Keratinocyte (primary cell): Measurements from ENCODE around the gene SRF.

Experiments used
- CTCF ChIP-seq, 3 experiments: IDR thresholded peaks in 1 of 3; conservative IDR thresholded peaks in 1 of 3; optimal IDR thresholded peaks in 1 of 3; 2 replicates in 2 of 3; 3 replicates in 1 of 3; pipeline versions ENCODE3 to v1.5.1; 2011; ENCODE audit warnings: low read length in 3 of 3, mild to moderate bottlenecking in 3 of 3, moderate library complexity in 2 of 3, control low read depth in 1 of 3, inconsistent platforms in 1 of 3; ENCODE audit not compliant: insufficient read depth in 2 of 3; ENCODE audit errors: extremely low read depth in 1 of 3
- EZH2 ChIP-seq: IDR thresholded peaks from one replicate; pipeline ENCODE4 v1.6.1; 2012; ENCODE audit warnings: inconsistent platforms, mild to moderate bottlenecking, low read length, moderate library complexity

- TF ChIP-seq CTCF (optimal IDR thresholded peaks at IDR 0.05 in 1 of 3, IDR thresholded peaks at IDR 0.05 in 1 of 3, conservative IDR thresholded peaks at IDR 0.05 in 1 of 3; ENCODE audit: extremely low read depth in 1 of 3, insufficient read depth in 2 of 3, low read length in 3 of 3) (no peak), EZH2 (no peak)
Observed at GRCh38 chr6:43128926-43129325, 42.1 kb upstream of the SRF start.
